ENCODE results near the gene PPARA. TPM values are rescaled to one million over a fixed set of nuclear protein-coding genes. Genes with fewer than 3 reads are reported as not detected.
A peak's percentile ranks its signal among the peaks of the same experiment; 100 is the strongest.

Gene PPARA
- polyA plus RNA-seq, 1 donor from 2014 or later: 7.1 TPM

DNA sequence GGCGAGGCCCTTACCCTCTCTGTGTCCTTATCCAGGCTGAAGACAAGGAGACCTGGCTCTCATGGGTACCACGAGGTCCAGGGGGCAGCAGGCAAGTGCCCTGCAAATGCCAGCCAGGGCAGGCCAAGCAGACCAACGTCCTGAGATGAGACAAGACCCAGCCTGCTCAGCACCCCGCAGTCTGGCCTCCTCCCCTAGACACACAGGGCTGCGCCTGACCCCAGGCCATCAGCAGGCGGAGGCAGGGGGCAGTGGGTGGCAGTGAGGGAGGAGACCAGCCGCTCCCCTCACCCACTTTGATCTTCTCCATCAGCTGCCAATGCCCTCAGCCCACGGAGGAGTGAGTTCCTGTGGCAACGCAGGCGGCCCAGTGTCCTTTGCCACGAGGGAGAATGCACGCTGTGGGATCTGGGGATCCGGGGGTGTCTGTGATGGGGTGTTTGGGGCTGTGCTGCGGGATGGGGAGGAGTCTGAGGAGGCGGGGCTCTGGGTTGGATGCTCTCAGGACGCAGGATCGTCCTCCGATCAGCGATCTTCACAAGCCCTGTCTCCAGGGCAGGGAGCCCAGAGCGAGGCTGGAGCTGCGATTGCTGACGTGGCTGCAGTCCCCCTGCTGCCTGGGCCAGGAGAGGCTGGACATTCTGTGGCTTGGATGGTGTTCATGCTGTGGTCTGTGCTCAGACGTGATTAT, 30.5 kb upstream of the PPARA start:
- H3K36me3 Mint-ChIP-seq: no peaks in the 10 kb centered on the region
- H3K4me1 Mint-ChIP-seq: peaks cover 0 to 2% (median 0%) of the 10 kb centered on the region in 3 donors
- peak overlapping the region in 1 of 3 donors; percentile 35 for H3K27ac Mint-ChIP-seq
- no peaks in the 10 kb centered on the region for H3K27me3 Mint-ChIP-seq
- H3K9me3 Mint-ChIP-seq: no peaks in the 10 kb centered on the region
- H3K4me3 Mint-ChIP-seq: no peak overlapping the region

DNA sequence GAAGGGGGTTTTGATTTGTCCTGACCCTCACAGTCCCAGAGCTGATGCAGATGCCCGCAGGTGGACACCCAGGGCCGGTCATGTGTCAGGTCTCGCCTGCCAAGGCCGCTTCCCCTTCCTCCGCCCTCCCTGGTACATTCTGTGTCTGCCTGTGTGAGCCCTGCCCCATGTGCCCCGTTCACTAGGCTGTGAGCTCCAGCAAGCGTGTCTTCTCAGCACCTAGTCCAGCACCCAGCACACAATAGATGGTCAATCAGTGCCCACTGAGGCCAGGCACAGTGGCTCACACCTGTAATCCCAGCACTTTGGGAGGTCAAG, 29.9 kb upstream of the PPARA start:
- H3K27ac Mint-ChIP-seq: peak overlapping the region in 1 of 3 donors; percentile 35
- H3K4me3 Mint-ChIP-seq: no peak overlapping the region
- no peaks in the 10 kb centered on the region for H3K27me3 Mint-ChIP-seq
- H3K36me3 Mint-ChIP-seq: no peaks in the 10 kb centered on the region
- H3K9me3 Mint-ChIP-seq: no peaks in the 10 kb centered on the region
- peaks cover 0 to 2% (median 0%) of the 10 kb centered on the region in 3 donors for H3K4me1 Mint-ChIP-seq

DNA sequence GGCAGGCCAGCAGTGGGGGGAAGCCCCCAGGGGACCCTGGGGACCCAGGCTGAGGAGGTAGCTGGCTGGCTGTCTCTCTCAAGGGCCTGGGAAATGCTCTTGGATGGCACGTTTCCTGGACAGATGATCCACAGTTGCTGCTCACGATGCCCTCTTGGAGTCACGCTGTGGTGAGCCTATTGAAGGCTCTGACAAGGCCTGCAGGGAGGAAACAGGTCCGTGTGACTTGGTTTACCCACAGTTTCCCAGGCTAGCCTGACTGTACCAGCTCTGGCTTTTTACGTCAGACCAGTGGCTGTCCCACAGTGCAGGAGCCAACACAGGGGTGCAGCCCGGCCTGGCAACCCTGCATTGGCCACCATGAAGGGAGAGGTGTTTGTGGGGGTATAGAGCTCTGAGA, 29.2 kb upstream of the PPARA start:
- Mint-ChIP-seq H3K9me3 (no peaks in the 10 kb centered on the region), H3K27me3 (no peaks in the 10 kb centered on the region), H3K4me1 (peaks cover 0 to 2% (median 0%) of the 10 kb centered on the region in 3 donors), H3K36me3 (no peaks in the 10 kb centered on the region), H3K27ac (no peak overlapping the region), H3K4me3 (no peak overlapping the region)

DNA sequence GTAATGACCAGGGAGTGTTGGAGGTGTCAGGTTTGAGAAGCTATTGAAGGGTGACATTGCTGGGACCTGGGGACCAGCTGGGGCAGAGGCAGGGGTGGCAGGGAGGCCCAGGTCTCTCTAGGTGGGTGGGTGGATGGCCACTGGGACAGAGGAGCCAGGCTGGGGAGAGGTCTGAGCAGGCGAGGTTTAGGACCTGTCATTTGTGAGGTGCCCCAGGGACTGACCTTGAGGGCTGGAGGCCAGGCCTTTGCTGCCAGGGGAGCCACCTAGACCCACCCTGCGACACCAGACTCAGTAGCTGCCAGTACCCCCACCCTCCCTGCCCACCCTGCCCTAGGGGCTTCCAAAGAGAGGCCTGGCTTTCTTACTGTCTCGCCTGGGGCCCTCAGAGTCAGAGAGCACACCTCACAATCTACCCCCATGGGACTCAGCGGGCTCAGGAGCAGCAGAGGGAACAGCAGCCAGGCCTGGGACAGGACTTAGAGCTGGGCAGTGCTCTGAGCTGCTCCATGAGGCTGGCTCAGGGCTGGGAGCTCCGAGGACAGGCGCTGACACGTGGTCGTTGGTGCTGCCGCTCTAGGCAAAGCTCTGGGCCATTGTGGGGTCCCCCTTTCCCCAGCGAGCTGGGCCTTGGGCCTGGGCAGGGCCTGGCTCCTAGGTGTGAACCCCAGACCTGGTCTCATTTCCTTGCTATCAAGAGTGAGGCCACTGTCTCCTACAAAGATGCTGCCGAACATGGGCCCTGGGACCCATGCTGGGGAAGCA, 28.6 kb upstream of the PPARA start:
- Mint-ChIP-seq H3K4me3 (no peak overlapping the region), H3K4me1 (peaks cover 0 to 4% (median 0%) of the 10 kb centered on the region in 3 donors), H3K27me3 (no peaks in the 10 kb centered on the region), H3K36me3 (no peaks in the 10 kb centered on the region), H3K9me3 (no peaks in the 10 kb centered on the region), H3K27ac (no peak overlapping the region)

DNA sequence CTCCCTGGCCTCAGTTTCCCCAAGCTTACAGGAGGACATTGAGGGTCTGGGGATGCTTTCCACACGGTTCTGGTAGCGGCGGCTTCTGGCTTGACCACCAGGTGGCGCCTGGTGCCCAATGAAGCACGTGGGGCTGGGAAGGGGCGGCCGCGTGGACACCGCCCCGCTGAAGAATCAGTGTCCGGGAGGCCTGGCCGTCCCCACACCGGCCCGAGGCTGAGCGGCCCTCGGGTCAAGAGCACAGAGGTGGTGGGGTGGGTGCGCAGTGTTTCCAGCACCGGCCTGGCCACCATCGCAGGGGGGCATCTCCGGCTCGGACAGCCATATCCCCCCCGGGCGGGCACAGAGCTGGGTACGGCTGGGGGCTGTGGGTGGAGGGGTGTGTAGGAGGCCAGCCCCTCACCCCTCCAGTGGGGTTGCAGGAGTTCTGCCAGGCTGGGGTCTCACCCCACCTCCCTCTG, 27.8 kb upstream of the PPARA start:
- Mint-ChIP-seq H3K27ac (no peak overlapping the region), H3K9me3 (no peaks in the 10 kb centered on the region), H3K36me3 (no peaks in the 10 kb centered on the region), H3K27me3 (no peaks in the 10 kb centered on the region), H3K4me3 (no peak overlapping the region), H3K4me1 (peaks cover 0 to 5% (median 0%) of the 10 kb centered on the region in 3 donors)

DNA sequence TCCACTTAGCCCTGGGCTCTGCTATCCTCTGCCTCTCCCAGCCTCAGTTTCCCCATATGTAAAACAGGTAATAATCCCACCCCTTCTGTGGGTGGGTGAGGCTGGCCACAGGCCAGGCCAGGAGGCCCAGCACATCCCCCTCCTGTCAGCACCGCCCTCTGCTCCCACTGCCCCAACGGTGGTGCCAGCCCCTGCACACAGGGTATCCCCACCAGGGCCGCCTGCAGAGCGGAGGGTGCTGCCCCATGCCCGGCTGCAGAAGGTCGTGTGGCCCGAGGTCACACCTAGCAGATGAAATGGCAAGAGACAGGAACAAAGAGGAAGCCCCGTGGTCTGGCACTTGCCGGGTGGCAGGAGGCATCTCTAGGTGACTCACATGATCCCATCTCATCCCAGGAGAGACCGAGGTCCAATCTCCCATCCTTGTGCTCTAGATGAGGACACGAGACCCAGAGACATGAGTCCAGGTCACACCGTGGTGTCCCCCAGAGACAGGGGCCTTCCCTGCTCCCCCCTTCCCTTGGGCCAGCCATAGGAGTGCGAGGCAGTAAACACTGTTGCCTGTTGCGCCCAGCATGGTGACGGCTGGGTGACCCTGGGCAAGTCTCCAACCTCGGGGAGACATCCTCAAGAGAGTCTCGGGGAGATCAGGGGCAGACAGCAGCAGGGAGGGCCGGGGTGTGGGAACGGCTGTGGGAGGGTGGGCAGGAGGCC, 27.2 kb upstream of the PPARA start:
- H3K9me3 Mint-ChIP-seq: no peaks in the 10 kb centered on the region
- no peak overlapping the region for H3K4me3 Mint-ChIP-seq
- H3K27me3 Mint-ChIP-seq: no peaks in the 10 kb centered on the region
- no peaks in the 10 kb centered on the region for H3K36me3 Mint-ChIP-seq
- H3K27ac Mint-ChIP-seq: no peak overlapping the region
- H3K4me1 Mint-ChIP-seq: peaks cover 0 to 5% (median 0%) of the 10 kb centered on the region in 3 donors

DNA sequence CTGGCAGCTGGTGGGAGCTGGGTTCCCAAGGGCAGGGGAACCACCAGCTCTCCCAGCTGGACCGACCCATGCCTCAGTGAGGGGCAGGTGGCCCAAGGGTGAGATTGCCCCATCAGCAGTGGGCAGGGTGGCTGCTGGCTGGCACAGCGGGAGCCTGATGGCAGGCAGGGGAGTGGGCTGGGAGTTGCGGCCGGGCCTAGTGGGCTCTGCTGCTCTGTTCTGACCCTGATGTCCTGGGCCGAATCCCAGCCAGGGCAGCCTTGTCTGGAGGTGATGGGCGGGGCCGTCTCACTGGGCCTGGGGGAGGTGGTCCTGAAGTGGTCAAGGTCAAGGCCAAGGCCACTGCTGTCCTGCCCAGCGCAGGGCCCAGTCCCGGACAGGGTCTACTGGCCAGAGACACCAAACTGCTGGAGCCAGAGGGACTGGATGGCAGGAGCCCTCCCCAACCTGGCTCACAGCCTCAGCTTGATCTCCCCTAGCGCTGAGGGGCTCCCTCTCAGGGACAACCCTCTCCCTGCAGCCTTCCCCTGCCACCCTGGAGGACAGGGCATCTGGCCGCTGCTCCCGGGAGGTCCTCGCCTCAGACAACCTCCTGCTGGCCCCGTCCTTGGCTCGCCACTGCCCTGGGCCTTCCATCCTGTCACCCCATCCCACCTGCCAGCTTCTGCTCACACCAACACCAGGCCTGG, 26.5 kb upstream of the PPARA start:
- Mint-ChIP-seq H3K27me3 (no peaks in the 10 kb centered on the region), H3K9me3 (no peaks in the 10 kb centered on the region), H3K36me3 (no peaks in the 10 kb centered on the region), H3K27ac (no peak overlapping the region), H3K4me1 (peaks cover 0 to 5% (median 0%) of the 10 kb centered on the region in 3 donors), H3K4me3 (no peak overlapping the region)

DNA sequence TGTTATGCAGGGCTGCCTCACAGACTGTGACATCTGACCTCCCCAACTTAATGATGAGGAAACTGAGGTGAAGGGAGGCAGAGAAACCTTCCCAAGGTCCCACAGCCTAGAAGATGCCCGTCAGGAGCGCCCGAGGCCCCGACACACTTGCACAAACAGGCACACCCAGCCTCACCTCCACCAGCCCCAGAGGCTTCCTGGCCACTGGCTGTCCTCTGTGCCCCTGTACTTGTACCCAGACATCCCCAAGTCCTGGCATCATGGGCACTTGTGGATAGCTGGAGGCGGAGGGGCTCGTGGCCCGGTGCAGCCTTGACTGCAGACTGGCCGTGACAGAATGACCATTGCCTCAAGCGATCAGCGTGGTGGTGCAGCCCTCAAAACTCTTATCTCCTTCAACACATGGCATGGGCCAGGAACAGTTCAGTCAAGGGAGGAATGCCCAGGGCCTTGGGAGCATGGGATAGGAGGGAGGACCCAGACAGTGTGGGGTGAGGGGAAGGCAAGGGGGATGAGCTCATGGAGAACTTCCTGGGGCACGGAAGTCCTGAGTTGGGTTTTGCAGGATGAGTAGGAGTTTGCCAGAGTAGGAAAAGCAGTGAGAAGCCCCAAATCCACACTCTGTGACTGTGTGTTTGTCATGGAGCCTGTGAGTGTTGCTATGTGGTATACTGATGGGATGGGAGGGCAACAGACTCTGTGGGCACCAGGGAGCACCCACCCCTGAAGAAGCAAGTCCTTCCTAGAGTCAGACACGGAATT, 25.8 kb upstream of the PPARA start:
- Mint-ChIP-seq H3K4me3 (no peak overlapping the region), H3K27me3 (no peaks in the 10 kb centered on the region)

DNA sequence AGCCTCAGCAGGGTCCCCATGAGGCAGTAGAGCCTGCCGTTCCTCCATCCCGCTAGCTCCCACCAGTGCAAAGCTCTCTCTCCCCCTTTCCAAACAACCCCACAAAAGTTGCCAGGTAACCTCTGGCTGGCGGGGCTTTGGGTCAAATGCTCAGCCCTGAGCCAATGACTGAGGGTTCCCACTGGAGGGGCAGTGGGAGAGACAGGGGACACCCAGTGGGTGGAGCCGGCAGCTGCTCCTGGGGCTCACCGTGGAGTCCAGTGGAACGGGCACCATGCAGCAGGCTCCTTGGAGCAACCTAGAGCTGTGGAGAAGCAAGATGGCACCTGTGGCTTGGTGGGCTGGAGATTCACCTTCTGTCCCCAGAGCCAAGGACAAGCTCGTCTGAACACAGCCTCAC, 25.0 kb upstream of the PPARA start:
- Mint-ChIP-seq H3K4me1 (peaks cover 5 to 14% (median 8%) of the 10 kb centered on the region in 3 donors), H3K9me3 (no peaks in the 10 kb centered on the region), H3K36me3 (no peaks in the 10 kb centered on the region), H3K27me3 (no peaks in the 10 kb centered on the region), H3K27ac (no peak overlapping the region), H3K4me3 (no peak overlapping the region)

More for the DNA sequence above, 25.8 kb upstream of the PPARA start:
- no peak overlapping the region for H3K27ac Mint-ChIP-seq
- H3K36me3 Mint-ChIP-seq: no peaks in the 10 kb centered on the region
- no peaks in the 10 kb centered on the region for H3K9me3 Mint-ChIP-seq
- H3K4me1 Mint-ChIP-seq: peaks cover 5 to 8% (median 5%) of the 10 kb centered on the region in 3 donors

DNA sequence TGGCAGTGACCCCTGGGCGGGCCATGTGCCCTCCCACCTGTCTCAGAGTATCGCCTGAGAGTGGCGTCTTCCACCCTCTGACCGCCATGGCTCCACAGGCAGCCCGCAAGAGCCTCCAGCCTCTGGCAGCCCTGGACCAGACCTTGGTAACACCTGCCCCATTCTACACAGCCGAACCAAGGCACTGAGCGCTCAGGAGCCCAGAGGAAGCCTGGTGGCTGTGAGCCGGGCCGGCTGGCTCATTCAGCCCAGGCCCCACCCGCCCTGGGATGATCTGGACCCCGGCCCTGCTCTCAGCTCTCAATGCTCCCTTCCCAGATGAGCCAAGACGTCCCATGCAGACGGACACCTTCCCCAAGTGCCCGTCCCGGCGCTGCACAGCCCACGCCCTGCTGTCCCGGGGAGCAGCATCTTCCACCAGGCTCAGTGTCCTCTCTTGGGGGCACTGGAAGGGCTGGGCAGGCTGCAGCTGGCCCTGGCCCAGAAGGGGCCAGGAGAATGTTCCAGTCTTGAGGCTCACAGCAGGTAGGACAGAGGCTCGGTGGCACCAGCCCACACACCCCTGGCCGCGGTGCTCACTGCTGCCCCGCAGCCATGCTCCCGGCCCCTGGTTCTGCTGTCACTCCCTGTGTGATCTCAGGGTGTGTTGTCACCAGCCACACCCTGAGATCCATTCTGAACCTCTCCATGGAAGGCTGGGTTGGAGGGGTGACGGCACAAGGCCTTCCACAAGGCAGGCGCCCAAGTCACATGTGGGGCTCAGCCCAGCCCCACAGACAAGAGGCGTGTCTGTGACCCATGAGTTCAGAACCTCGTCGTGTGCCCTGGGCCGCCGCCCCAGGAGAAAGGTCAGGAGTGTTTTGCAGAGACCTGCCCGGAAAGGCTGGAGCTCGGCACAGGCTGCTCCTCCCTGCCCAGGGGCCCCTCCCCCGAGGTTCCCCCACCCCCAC, 24.2 kb upstream of the PPARA start:
- Mint-ChIP-seq H3K36me3 (no peaks in the 10 kb centered on the region), H3K9me3 (no peaks in the 10 kb centered on the region), H3K4me1 (peaks cover 5 to 17% (median 12%) of the 10 kb centered on the region in 3 donors), H3K27me3 (no peaks in the 10 kb centered on the region), H3K4me3 (peak overlapping the region in 1 of 4 donors; percentile 40), H3K27ac (no peak overlapping the region)

DNA sequence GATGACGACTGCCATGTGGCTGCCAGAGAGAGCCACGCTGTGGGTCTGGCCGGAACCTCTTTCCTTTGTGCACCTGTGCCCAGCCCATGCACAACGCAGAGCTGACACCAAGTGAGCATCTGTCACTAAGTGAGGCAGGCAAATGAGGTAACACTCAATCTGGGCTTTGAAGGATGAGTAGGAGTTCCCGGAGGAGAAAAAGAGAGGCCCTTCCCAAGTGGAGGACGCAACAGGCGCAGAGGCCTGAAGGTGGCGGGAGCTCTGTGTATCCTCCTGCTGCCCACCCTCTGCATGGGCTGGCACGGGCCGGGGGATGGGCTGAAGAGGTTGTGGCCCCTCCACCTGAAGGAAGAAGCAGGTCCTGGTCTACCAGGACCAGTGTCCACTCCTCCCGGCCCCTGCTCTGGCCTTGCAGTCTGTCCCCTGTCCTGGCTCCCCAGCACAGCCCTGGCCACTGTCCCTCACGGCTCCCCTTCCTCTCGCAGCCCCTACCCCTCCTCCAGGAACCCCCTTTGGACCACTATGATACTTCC, 23.4 kb upstream of the PPARA start:
- H3K27ac Mint-ChIP-seq: no peak overlapping the region
- H3K4me1 Mint-ChIP-seq: peaks cover 5 to 20% (median 12%) of the 10 kb centered on the region in 3 donors
- no peaks in the 10 kb centered on the region for H3K27me3 Mint-ChIP-seq
- H3K4me3 Mint-ChIP-seq: peak overlapping the region in 2 of 4 donors; percentile 33 to 40
- no peaks in the 10 kb centered on the region for H3K9me3 Mint-ChIP-seq
- no peaks in the 10 kb centered on the region for H3K36me3 Mint-ChIP-seq

DNA sequence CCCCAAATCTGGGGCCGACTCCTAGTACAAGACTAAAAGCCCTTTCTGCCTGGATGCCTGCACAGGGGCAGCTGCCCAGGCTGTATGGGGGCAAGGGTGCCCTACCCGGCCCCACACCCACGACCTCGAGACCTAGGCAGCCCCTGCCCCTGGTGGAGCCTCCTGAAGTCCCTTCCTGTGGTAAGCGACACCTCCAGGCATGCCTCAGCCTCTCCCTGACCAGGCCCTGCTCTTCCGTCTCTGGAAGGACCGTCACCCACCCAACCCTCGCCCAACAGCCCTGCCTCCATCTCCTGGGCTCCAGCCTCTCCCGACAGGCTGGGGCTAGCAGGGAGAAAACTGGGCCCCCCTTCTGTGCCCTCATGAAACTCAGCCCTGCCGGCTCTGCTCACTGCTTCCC, 22.8 kb upstream of the PPARA start:
- no peaks in the 10 kb centered on the region for H3K9me3 Mint-ChIP-seq
- no peak overlapping the region for H3K27ac Mint-ChIP-seq
- H3K36me3 Mint-ChIP-seq: peaks cover 1% of the 10 kb centered on the region
- H3K27me3 Mint-ChIP-seq: no peaks in the 10 kb centered on the region
- peak overlapping the region in 1 of 4 donors; percentile 12 for H3K4me3 Mint-ChIP-seq
- H3K4me1 Mint-ChIP-seq: peaks cover 5 to 20% (median 12%) of the 10 kb centered on the region in 3 donors

DNA sequence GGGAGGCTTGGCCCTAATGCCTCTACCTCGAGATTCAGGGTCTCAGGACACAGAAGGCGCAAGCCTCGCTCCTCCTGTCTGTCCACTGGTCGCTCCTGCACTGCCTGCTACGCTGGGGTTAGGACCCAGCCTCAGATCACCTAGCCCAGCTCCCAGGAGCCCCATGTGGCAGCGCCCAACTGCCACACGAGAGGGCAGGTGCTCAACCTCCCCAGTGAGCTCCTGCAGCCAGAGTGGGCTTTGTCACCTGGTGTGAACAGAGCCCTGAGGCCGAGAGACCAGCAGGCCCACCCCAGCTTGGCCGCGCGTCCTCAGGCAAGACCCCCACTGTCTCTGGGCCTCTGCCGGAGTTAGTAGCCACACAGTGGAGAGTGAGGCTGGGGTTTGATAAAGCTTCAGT, 21.7 kb upstream of the PPARA start:
- Mint-ChIP-seq H3K4me3 (peak overlapping the region in 2 of 4 donors; percentile 55 to 78), H3K27ac (peak overlapping the region in 2 of 3 donors; percentile 63 to 83), H3K4me1 (peaks cover 5 to 20% (median 12%) of the 10 kb centered on the region in 3 donors), H3K36me3 (peaks cover 1% of the 10 kb centered on the region), H3K27me3 (no peaks in the 10 kb centered on the region), H3K9me3 (no peaks in the 10 kb centered on the region)

All from IgD-negative memory B cell (primary cell).